Ureter (tissue), 1 donor: ENCODE data around the gene FNBP1. TPM values are rescaled to one million over a fixed set of nuclear protein-coding genes. Genes with fewer than 3 reads are reported as not detected.
"Not testable (repeated sequence)": the region's sequence is repeated elsewhere in the genome, so short reads cannot be mapped to it uniquely, and the experiment has no call there.

Experiments used
- DNase-seq: peaks from one replicate; pipeline ENCODE4 v3.0.0-alpha.2; 2020; ENCODE audit warnings: low spot score
- total RNA-seq: library from RNA; stranded (reverse); gene quantifications from one replicate; pipeline ENCODE4 v1.2.4, GENCODE V29; 2023
- donor health status: DM: yes; HTN: yes; CAD: no.

FNBP1 gene
- total RNA-seq, 1 donor from 2014 or later = 71.7 TPM

DNA sequence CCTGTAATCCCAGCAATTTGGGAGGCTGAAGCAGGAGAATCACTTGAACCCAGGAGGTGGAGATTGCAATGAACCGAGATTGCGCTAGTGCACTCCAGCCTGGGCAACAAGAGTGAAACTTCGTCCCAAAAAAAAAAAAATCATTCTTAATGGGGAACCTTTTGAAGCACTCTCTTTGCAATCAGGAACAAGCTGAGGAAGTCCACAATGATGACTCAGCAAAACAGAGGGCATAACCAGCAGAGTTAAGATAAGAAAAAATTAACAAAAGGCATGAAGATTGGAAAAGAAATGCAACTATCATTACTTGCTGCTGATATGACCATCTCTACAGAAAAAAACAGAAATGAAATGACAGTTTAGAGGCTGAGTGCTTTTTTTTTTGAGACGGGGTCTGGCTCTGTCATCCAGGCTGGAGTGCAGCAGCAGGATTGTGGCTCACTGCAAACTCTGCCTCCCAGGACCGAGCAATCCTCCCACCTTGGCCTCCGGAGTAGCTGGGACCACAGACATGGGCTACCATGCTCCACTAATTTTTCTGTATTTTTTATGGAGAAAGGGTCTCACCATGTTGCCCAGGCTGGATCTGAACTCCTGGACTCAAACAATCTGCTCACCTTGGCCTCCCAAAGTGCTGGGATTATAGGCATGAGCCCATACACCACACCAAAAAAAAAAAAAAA, 88.0 kb downstream of the FNBP1 start:
- DNase-seq = no peak

DNA sequence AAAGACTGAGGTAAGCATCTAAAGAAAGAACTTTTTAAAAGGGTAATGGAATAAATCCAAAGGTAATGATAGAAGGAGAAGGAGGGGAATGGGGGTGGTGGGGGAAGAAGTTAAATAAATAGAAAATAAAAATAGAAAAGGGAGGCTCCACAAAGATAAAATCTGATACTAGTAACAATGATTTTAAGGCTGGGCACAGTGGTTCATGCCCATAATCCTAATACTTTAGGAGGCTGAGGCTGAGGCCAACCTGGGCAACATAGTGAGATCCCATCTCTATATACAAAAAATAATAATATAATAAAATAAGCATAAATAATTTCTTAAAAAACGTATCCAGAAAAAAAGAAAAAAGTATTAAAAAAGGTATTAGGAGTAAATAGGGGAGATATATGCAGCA, 89.3 kb downstream of the FNBP1 start:
- DNase-seq = no peak

DNA sequence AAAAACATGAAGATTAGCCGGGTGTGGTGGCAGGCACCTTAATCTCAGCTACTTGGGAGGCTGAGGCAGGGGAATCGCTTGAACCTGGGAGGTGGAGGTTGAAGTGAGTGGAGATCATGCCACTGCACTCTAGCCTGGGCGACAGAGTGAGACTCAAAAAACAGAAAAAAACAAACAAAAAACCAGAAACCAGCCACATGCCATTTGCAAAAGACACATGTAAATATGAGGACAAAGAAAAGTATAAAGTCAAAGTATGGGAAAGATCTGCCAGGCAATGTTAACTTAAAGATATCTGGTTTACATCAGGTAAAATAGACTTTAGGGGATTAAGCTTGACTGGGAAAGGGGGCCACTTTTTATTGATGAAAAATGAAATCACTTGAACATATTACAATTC, 90.7 kb downstream of the FNBP1 start:
- no peak for DNase-seq

DNA sequence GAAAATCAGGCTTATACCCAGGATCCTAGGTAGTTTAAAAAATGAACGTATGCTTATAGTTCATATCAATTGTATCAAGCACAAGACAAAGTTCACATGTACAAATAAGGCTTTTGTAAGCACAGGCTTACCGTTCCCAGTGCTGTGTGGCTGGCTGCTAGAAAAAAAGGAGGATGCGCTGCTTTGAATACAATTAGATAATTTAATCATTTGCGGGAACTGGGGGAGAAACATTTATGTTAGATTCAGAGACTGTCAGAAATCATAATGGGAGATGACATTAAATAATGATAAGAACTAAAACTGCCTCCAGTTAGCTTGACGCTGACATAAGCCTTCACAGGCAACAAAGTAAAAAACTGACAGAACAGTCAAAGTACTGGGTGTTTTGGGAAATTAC, 93.2 kb downstream of the FNBP1 start:
- DNase-seq = no peak

DNA sequence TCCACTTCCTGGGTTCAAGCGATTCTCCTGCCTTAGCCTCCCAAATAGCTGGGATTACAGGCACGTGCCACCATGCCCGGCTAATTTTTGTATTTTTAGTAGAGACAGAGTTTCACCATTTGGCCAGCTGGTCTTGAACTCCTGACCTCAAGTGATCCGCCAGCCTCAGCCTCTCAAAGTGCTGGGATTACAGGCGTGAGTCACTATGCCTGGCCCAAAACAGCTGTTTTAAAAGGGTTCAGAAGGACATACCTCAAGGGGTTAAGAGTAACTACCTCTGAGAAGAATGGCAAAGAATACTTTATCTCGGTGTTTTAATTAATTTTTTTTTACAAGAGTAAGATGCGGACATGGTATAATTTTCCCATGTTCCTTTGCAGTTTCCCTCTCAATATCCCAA, 94.4 kb downstream of the FNBP1 start:
- DNase-seq = not testable (repeated sequence)

DNA sequence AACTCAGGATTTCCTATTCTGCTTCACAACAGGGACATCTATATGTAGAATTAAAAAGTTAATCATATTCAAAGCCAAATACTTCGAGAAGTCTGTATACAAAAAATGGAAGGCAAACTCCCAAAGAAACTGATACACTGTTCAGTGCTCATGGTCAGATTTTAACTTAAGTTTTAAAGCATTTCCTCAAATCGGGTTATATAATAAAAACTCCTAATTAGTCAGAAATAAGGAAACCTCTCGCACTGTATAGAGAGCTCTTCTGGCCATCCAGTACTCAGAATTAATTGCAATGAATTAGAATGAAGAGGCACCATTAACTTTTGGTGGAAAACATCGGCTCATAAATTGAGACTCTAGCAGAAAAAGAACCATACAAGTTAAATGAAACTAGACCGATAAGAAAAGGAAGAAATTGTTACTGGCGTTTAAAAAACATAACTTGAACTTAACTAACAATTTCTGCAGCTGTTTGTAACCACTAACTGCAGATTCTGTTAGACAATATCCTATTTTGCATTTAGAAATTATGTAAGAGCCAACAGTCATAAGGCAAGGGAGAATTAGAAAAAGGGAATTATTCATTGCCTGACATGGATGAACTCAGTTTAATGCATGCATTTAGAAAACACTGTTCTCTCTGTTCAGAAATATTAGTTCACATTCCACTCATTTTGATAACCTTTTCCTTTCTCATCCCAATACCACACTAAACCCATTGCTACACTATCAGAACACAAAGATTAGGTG, 96.6 kb downstream of the FNBP1 start:
- no peak for DNase-seq

DNA sequence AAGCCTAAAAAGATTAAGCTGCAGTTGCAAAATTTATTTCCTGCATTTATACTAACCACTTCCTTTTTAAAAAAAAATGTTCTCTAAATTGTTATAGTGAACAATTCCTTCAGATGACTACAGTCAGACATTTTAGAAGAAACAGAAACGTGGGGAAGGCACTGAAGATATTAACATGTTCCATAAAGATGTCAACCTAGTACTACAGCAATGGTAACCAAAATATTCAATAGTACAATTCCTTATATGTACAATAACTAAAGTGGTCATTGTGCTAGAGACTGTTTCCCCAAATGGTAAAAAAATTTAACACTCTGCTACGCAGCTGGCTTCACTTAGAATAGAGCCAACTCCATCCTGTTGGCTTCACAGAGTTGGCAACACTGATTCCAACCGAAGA, 97.7 kb downstream of the FNBP1 start:
- no peak for DNase-seq

DNA sequence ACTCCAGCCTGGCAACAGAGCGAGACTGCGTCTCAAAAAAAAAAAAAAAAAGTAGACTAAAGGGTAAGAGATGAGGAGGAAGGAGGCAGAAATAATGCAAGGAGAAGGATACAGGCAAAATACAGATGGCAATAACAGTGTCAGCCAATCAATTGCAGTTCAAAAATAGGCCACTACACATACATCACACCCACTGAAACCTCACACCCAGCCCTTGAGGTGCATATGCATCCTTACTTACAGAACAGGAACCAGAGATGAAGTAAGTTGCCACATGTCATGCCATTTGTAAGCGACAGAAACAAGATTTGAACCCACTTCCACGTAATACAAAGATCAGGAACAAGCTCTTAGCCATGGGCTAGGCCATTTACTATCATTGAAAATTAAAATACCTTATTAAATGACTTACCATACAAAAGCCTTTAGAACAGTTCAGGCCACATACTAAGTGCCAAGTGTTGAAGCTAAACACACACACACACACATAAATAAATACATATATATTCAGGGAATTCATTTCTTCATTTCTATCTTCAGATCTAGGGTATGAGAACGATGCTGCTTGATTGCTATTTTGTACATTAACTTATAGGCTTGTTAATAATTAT, 98.4 kb downstream of the FNBP1 start:
- no peak for DNase-seq

DNA sequence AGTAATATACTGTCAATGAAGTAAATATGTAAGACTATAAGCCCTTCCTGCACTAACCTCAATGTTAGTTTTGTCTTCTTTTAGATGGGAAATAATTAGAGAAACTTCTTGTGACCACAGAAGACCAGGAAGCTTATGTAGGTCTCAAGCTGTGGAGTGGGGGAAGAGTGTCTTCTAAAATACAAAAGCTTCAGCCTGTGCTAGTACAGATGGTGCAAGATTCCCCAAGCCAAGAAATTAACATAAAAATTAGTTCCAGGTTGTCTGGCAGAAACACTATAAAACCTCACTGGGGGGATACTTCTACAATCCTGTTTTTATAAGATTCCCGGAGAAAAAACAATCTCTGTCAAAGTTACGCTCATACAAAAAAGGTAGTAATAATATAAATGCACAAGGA, 103.6 kb downstream of the FNBP1 start:
- no peak for DNase-seq

DNA sequence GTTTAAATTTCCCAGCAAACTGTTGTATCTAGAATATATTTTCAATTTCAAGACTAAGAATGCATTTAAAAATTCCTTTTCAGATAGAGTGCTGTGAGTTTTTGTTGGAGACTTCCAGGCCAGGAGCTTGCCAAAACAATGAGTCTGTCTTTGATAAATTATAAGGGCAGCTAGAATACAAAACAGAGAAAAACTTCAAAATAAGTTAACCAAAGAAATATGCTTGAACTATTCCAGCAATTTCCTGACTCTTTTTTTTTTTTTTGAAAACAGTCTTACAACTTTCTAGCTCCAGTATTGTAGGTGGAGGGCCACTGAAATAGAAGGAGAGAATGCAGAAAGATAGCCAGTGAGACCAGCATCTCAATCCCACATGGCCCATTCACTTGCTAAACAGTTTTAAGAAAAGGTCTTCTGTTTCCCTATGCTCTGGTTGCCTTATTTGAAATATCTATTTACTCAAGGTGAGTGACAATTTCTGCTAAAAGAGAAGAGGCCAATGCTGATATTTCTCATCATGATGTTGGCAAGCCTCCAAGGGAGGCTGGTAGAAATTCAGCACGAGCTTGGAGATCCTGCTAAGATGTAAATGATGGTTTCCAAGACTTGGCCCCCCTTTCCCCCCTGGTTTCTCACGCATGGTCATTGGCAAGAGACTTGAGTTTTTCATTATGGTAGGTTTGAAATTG, 104.6 kb downstream of the FNBP1 start:
- DNase-seq = no peak

DNA sequence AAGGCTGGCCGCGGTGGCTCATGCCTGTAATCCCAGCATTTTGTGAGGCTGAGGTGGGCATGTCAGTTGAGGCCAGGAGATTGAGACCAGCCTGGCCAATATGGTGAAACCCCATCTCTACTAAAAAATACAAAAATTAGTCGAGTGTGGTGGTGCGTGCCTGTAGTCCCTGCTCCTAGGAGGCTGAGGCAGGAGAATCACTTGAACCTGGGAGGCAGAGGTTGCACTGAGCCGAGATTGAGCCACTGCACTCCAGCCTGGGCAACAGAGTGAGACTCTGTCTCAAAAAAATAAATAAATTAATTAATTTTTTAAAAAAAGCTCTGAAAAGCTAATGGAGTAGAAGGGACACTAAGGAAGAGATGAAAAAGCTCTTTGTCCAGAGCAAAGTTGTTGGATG, 105.1 kb downstream of the FNBP1 start:
- not testable (repeated sequence) for DNase-seq

DNA sequence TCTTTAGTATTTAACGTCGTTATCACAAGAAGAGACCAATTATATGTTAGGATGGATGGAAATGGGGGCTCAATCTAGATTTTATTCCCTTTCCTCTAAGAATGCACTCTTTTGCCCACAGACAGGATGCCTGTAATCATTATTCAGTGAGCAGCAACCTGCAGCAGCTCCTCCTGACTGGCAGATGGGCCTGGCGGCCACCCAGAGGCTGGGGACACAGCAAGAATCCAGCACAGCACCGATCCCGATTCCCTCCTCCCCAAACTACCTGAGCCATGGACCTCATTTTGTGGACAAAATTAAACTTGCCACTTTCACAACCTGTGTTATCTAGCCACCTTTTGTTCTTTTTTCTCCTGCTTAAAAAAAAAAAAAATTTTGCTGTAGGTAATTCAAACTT, 106.8 kb downstream of the FNBP1 start:
- DNase-seq = no peak

DNA sequence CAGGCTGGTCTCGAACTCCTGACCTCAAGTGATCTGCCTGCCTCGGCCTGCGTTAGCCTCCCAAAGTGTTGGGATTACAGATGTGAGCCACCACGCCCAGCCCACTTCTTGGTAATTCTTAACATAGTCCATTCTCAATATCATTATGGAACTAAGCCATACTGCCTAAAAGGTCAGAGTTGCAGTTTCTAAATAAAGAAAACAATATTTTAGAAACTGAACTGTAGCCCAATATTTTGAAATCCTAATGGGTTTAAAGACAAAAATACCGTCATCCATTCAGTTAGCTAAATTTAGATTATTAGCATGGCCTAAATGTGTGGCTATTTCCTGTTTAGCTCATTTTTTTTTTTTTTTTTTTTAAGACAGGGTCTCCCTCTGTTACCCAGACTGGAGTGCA, 108.2 kb downstream of the FNBP1 start:
- DNase-seq = no peak

DNA sequence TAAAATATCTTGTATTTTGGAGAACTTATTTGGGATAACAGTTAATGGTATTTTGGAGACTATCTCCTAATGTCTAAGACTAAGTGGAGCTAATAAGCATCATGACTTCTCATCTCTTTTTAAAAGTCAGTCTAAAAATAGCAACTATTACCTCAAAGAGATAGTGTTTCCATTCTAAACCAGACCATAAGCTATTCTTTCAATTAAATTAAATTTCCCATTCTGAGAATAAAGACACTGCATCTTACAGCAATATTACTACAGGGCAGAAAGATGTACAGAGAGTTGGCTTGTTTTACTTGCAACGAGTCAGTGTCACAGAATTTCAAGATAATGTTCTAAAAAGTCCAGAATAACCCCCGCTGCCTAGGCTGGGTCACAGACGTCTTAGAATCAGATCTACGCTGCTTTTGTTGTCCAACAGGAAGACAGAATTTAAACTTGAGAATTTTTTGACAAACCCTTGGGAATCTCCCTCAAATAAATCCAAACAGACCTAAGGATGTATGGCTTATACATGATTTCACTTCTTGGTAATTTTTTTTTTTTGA, 108.9 kb downstream of the FNBP1 start:
- DNase-seq = no peak

DNA sequence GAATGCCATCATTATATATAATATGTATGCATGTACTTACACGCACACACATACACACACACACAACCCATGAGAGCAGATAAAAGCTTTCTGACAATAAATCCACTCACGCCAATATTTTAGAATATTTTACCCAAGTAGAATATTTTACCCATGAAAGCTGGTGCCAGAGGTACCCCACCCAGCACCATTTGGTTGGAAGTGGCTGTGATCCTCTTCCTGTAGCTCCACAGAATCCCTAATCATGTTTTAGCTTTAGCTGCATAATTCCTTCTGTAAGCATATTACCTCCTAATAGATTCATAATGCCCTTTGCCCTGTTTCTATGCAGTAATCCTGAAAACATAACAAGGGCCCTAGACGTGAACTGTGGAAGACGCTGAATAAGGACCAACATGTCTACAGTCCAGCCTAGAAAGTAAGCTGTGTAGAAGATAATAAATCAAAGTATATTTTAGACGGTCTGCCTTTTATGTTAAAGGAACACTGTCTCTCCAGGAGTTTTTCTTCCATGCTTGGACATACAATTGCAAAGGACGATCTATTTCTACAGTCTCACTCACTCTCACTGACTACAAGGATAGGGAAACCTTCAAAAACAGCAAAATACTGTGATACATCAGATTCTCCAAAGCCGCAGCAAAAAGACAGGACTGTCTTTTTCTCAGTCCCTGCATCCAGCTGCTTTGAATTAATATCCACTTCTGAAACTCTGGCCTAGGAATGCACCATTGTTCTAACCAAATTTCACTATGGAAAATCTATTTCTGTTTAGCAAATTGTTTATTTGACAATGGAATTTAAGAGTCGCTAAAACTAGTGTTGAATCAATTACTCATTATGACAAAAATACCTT, 109.6 kb downstream of the FNBP1 start:
- no peak for DNase-seq

DNA sequence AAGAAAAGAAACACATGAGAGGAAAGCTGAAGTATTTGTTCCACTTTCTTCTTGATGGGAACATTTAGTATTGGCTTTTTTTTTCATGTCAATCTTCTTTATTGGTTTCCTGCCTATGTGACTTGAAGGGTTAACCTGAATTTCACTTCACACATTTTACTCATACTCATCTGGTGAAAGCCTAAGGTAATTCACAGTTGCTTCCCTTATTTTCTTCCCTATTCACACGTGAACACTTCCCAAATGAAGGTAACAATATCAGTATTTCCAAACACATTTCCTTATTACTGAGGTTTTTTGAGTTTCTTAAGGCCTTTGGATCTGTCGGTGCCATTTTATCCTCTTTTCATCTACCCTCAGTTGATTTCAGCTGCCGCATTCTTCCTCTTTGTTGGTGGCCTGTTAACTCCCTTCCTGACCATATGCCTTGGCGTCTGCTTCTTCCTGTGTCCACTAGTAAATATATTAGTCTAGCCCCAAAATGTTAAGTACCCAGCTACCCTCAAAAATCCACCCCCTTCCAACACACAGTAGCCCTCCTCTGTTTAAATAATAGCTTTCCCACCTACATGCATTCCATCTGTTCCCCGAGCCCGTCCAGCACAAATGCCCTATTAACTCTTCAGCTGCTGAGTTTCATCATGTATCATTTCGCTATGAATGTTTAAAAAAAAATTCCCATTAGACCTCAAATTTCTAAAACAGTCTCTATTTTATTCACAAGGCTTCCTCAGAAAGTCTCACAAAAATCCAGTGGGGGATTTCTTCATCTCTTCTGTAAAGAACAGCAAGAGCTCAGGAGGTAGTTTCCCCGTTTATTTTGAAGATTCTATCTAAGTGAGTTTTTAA, 110.5 kb downstream of the FNBP1 start:
- no peak for DNase-seq

DNA sequence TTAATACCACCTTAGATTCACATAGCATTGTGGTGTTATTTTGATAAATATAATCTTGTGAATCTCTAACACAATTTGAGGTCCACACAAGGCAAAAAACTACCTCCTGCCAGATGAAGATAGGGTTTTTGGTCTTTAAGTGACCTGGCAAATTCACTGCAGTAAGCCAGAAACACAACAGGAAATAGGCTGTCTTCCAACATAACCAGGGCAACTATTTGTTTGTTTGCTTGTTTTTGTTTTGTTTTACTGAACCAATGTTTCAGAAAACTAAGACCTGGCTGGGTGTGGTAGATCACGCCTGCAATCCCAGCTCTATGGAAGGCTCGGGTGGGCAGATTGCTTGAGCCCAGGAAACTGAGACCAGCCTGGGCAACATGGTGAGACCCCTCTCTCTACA, 112.2 kb downstream of the FNBP1 start:
- no peak for DNase-seq

DNA sequence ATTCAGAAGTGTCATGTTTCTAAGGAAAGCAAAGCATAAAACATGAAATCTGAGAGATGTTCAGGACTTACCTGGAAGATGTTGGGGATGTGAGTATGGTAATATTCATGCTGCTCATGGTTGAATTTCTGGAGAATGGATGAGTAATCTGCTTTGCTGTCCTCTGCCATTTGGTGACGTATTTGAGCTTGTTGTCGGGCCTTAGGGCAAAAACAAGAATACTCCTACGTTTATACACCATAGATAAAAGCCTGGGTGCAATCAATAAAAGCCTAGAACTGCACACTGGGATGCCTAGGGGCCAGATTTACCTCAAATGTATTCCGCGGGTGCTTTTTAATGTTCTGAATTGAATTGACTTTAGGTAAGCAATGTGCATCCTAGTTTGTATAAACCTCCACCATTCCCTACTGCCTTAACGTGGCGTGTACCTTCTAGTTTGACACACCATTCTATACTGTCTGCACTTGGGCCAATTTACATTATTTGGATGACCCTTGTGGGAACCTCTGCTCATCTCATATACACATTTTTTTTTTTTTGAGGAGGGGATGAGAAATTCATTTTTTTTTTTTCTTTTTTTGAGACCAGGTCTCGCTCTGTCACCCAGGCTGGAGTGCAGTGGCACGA, 113.4 kb downstream of the FNBP1 start:
- no peak for DNase-seq

DNA sequence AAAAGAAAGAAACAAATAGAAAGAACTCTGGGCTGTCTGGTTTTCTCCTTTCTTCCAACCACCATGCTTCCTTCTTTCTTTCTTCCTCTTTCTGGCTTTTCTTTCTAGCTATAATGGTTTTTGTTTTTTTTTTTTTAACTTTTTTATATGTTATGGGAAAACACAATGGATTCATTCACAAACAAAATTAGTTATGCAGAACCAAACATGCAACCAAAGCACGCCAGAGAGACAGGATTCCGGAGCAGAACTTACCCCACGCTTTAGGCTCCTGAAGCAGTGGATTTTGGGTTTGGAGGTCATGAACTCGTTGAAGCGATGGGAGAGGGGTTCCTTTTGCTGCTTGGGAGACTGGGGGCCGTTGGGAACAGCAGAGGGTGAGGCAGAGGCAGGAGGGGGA, 119.4 kb downstream of the FNBP1 start:
- no peak for DNase-seq

DNA sequence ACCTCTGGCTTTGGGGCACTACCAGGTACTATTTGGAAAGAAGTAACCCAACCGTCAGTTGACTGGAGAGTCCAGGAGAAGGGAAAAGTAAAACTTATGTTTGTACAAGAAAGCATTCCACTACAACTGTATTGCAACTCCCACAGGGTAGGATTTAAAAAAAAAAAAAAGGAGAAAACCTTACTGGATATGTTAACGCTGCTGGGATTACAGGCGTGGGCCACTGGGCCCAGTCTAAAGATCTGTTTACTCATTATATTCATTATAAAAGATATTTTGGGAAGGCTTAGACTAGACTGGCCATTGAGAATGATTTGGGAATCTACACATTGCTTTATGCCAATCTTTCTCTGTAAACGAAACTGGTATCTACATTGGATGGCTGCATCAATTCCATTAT, 121.1 kb downstream of the FNBP1 start:
- DNase-seq = no peak
